Tibial nerve (tissue), 4 donors: Measurements from ENCODE around the gene ATOSB.

Source experiments
- EP300 ChIP-seq, 2 donors: sonication (generic); formaldehyde crosslinking; IDR thresholded peaks; one replicate each; pipeline ENCODE4 v1.6.1; 2017; ENCODE audit warnings: antibody characterized with exemption in 2 of 2, mild to moderate bottlenecking in 1 of 2
- POLR2A ChIP-seq, 2 donors: fragments of 450-650 bp; IDR thresholded peaks; one replicate each; pipeline ENCODE4 v1.6.1; 2017; ENCODE audit warnings: antibody characterized with exemption in 2 of 2, mild to moderate bottlenecking in 2 of 2, moderate library complexity in 2 of 2
- TF ChIP-seq, protein P1 (sequence below), 5 experiments: fragments of 200-600 bp in 3 of 5; fragments of 450-650 bp in 2 of 5; sonication (generic) in 3 of 5; IDR thresholded peaks; one replicate each; pipeline ENCODE4 v1.5.1; 2016 to 2019; ENCODE audit warnings: antibody characterized with exemption in 5 of 5, mild to moderate bottlenecking in 3 of 5, moderate library complexity in 2 of 5

DNA sequence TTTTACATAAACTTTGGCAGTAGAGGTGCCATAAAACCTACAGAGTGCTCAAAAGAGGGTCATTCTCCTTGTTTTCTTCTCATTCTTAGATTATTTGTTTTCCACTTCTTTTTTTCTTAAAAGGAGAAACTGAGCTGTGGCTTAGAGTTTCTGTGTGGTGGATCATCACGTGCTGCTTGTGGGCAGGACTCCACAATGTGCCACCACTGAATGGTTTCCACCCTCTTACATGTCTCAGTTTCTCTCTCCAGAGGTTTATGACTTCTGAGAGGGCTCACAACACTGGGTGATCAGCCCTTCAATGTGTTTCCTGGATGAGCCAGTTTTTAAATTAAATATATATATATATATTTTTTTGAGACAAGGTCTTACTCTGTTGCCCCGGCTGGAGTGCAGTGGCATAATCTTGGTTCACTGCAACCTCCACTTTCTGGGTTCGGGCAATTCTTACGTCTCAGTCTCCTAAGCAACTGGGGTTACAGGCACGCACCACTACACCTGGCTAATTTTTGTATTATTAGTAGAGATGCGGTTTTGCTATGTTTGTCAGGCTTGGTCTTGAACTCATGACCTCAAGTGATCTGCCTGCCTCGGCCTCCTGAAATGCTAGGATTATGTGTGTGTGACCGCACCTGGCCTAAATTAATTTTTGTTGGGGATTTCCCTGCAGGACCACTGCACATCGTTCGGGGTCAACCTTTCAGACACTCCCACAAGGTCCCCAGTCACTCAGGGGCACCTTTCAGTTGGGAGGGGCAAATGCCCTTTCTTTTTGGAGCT, 43.0 kb upstream of the ATOSB start:
- TF ChIP-seq, protein P1, sequence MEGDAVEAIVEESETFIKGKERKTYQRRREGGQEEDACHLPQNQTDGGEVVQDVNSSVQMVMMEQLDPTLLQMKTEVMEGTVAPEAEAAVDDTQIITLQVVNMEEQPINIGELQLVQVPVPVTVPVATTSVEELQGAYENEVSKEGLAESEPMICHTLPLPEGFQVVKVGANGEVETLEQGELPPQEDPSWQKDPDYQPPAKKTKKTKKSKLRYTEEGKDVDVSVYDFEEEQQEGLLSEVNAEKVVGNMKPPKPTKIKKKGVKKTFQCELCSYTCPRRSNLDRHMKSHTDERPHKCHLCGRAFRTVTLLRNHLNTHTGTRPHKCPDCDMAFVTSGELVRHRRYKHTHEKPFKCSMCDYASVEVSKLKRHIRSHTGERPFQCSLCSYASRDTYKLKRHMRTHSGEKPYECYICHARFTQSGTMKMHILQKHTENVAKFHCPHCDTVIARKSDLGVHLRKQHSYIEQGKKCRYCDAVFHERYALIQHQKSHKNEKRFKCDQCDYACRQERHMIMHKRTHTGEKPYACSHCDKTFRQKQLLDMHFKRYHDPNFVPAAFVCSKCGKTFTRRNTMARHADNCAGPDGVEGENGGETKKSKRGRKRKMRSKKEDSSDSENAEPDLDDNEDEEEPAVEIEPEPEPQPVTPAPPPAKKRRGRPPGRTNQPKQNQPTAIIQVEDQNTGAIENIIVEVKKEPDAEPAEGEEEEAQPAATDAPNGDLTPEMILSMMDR (IDR thresholded peaks at IDR 0.05): no peak
- TF ChIP-seq EP300 (IDR thresholded peaks at IDR 0.05): no peak
- no peak for TF ChIP-seq POLR2A (IDR thresholded peaks at IDR 0.05)
